Osteoblast (primary cell): ENCODE measurements around the gene PRMT5. TPM values are rescaled to one million over a fixed set of nuclear protein-coding genes. Genes with fewer than 3 reads are reported as not detected.
A peak's percentile ranks its signal among the peaks of the same experiment; 100 is the strongest.

ENCODE experiments used
- DNase-seq: peaks from one replicate; pipeline ENCODE4 v3.0.0; 2011; ENCODE audit warnings: low spot score, mixed read lengths; ENCODE audit not compliant: insufficient read length; ENCODE audit errors: missing footprints
- H2AFZ ChIP-seq: 2 replicates; pipeline ENCODE4 v1.6.0; 2011; ENCODE audit warnings: mild to moderate bottlenecking, low read length
- H3K27ac ChIP-seq: 2 replicates; pipeline ENCODE4 v1.5.1; 2011; ENCODE audit warnings: mild to moderate bottlenecking, low read depth, low read length, moderate library complexity
- H3K27me3 ChIP-seq: 2 replicates; pipeline ENCODE4 v1.6.0; 2012; ENCODE audit warnings: mild to moderate bottlenecking, control low read depth, inconsistent platforms, low read length, moderate library complexity; ENCODE audit not compliant: insufficient read depth
- H3K36me3 ChIP-seq: 2 replicates; pipeline ENCODE4 v1.5.1; 2011; ENCODE audit warnings: mild to moderate bottlenecking, low read length, control low read depth, moderate library complexity; ENCODE audit not compliant: insufficient read depth
- H3K4me1 ChIP-seq: 2 replicates; pipeline ENCODE4 v1.5.1; 2011; ENCODE audit warnings: mild to moderate bottlenecking, low read length, control low read depth, moderate library complexity; ENCODE audit not compliant: insufficient read depth
- H3K4me2 ChIP-seq: 2 replicates; pipeline ENCODE4 v1.6.0; 2011; ENCODE audit warnings: mild to moderate bottlenecking, low read length; ENCODE audit not compliant: insufficient read depth
- H3K4me3 ChIP-seq: fragments of 200-600 bp; sonication (generic); 3 replicates; pipeline ENCODE4 v1.5.1; 2012; ENCODE audit warnings: mild to moderate bottlenecking, low read length, inconsistent platforms; ENCODE audit not compliant: insufficient read depth
- H3K79me2 ChIP-seq: 2 replicates; pipeline ENCODE4 v1.6.0; 2012; ENCODE audit warnings: mild to moderate bottlenecking, low read length, control low read depth, inconsistent platforms; ENCODE audit not compliant: insufficient read depth
- H3K9me3 ChIP-seq: 2 replicates; pipeline ENCODE4 v1.5.1; 2011; ENCODE audit warnings: low read depth, low read length, control low read depth
- H4K20me1 ChIP-seq: 2 replicates; pipeline ENCODE4 v1.6.0; 2012; ENCODE audit warnings: mild to moderate bottlenecking, low read length, control low read depth; ENCODE audit not compliant: insufficient read depth
- CTCF ChIP-seq: IDR thresholded peaks from 2 replicates; pipeline ENCODE4 v1.5.1; 2011; ENCODE audit warnings: mild to moderate bottlenecking, low read depth, low read length, moderate library complexity; ENCODE audit errors: extremely low read depth
- total RNA-seq: library from RNA; depleted of rRNA; stranded (reverse); fragments of >200 nt; gene quantifications from 2 replicates; pipeline ENCODE4 v1.2.3, GENCODE V29; 2012

PRMT5 gene
- total RNA-seq, 1 donor: 49.2 TPM

GRCh38 chr14:22903742-22904087 lies 25.5 kb downstream of the PRMT5 start:
- no peaks in the 10 kb centered on the region for H4K20me1 ChIP-seq
- no peak for TF ChIP-seq CTCF
- DNase-seq: no peak
- no peaks in the 10 kb centered on the region for H3K79me2 ChIP-seq
- no peak overlapping the region for H3K4me3 ChIP-seq
- no peaks in the 10 kb centered on the region for H3K9me3 ChIP-seq
- no peak overlapping the region for H3K4me2 ChIP-seq
- peaks cover 15% of the 10 kb centered on the region for H3K4me1 ChIP-seq
- no peaks in the 10 kb centered on the region for H3K27me3 ChIP-seq
- H2AFZ ChIP-seq: no peak overlapping the region
- H3K27ac ChIP-seq: no peak overlapping the region
- peaks cover 75% of the 10 kb centered on the region for H3K36me3 ChIP-seq

GRCh38 chr14:22901799-22902198 lies 27.4 kb downstream of the PRMT5 start:
- no peak for TF ChIP-seq CTCF
- Histone ChIP-seq H3K9me3 (no peaks in the 10 kb centered on the region), H3K36me3 (peaks cover 60% of the 10 kb centered on the region), H3K27me3 (no peaks in the 10 kb centered on the region), H3K4me3 (no peak overlapping the region), H2AFZ (no peak overlapping the region), H3K27ac (no peak overlapping the region), H3K4me2 (no peak overlapping the region), H3K4me1 (peaks cover 24% of the 10 kb centered on the region), H3K79me2 (no peaks in the 10 kb centered on the region), H4K20me1 (no peaks in the 10 kb centered on the region)
- peak; percentile 37 for DNase-seq

GRCh38 chr14:22900081-22900799 lies 28.9 kb downstream of the PRMT5 start:
- DNase-seq: peak; percentile 84
- Histone ChIP-seq H3K79me2 (no peaks in the 10 kb centered on the region), H3K9me3 (no peaks in the 10 kb centered on the region), H3K4me3 (no peak overlapping the region), H3K36me3 (peaks cover 45% of the 10 kb centered on the region), H2AFZ (no peak overlapping the region), H3K27me3 (no peaks in the 10 kb centered on the region), H3K27ac (peak overlapping the region; percentile 53), H4K20me1 (no peaks in the 10 kb centered on the region), H3K4me1 (peaks cover 24% of the 10 kb centered on the region), H3K4me2 (no peak overlapping the region)
- peak; percentile 66 for TF ChIP-seq CTCF

- peak overlapping the region; percentile 30 for H2AFZ ChIP-seq
- H4K20me1 ChIP-seq: no peaks in the 10 kb centered on the region
- peak overlapping the region; percentile 59 for H3K27ac ChIP-seq
- H3K36me3 ChIP-seq: peaks cover 28% of the 10 kb centered on the region
- no peak overlapping the region for H3K4me3 ChIP-seq
- peak overlapping the region; percentile 33 for H3K4me2 ChIP-seq
- peaks cover 24% of the 10 kb centered on the region for H3K4me1 ChIP-seq
- H3K9me3 ChIP-seq: no peaks in the 10 kb centered on the region
- DNase-seq: peak; percentile 85
- TF ChIP-seq CTCF: no peak
- H3K27me3 ChIP-seq: no peaks in the 10 kb centered on the region
- H3K79me2 ChIP-seq: no peaks in the 10 kb centered on the region
Observed at GRCh38 chr14:22898302-22899090, 30.7 kb downstream of the PRMT5 start.
